HG03175 (cell line): ENCODE measurements around the gene CD44.

Experiments
- ATAC-seq: cut with Tn5 transposase; IDR thresholded peaks from one replicate; pipeline ENCODE4 v1.9.1; 2021; ENCODE audit warnings: mild to moderate bottlenecking, moderate library complexity; ENCODE audit not compliant: unreplicated experiment

CD44 gene

GRCh38 chr11:35155677-35156076, 16.7 kb downstream of the CD44 start:
- no peak for ATAC-seq

- no peak for ATAC-seq
Measured at GRCh38 chr11:35157814-35158700, 19.1 kb downstream of the CD44 start.

DNA sequence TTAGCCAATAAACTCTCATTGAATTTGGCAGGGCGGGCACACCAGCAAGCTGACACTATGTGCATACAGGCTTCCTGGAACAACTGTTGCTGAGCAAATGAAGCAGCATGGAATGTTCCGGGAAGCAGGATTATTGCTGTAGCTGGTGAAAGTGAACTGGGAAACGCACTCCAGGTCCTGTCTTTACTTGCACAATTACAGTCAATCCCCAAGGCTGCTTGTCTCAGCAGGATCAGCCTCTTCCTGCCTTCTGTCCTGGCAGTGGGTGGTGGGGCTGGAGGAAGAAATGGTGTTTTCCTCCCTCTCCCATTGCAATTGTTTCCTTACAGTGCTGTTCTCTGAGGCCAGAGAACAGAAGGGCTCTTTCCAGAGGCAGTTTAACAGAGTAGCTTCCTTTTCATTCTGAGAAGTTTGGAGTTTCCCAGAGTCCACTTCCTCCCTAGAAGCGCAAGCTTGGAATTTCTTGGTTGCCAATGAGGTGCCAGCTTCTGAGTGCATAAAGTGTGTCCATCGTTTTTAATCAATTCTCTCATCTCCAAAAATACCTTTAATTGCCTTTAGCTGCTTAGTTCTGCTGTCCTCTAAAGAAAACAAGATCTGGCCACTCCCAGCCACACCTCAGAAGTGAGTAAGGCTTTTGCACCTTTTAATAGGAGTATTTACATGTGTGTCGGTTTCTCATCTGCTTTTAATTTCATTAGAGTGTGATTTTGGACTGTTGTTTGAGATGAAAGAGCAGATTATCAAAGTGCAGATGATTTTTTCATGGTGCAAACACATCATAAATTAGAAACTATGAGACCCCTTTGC, 19.9 kb downstream of the CD44 start:
- ATAC-seq: no peak

GRCh38 chr11:35160246-35160824, 21.4 kb downstream of the CD44 start:
- no peak for ATAC-seq

GRCh38 chr11:35160902-35161597, 22.1 kb downstream of the CD44 start:
- ATAC-seq: no peak

DNA sequence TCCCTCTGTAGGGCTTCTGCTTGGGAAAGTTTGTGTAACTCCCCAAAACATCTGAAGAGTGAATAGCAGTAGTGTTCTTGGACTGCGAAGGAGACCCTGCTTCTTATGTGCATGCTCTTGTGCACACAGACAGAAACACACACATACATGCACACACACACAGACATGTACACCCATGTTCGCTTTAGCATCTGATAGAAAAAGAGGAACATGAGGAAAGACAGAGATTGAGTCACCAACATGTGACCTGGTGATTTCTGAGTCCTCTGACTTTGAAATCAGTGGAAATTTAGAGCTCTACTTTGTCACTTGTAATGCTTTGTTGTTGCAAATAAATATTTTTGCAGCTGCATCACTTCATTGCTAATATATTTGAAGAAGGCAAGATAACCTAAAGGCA, 23.8 kb downstream of the CD44 start:
- no peak for ATAC-seq

DNA sequence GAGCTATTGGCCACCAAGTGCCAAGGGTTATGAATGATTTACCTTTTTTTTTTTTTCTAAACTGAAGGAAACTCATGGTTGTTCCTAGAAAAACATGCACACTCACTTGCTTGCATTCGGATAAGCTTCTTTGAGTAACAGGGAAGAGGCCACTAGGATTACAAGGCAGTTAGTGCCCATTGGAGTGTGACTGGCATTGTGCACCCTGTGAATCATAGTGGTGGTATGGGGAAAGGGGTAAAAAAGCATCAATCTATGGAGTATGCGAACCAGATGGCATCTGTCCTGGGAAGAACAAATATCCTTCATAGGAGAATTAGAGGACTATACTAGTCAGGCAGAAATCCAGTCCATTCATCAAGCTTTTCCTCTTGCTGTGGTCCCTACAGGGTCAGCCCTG, 24.2 kb downstream of the CD44 start:
- ATAC-seq: no peak

GRCh38 chr11:35163702-35164496, 24.9 kb downstream of the CD44 start:
- ATAC-seq: peak; percentile 33

DNA sequence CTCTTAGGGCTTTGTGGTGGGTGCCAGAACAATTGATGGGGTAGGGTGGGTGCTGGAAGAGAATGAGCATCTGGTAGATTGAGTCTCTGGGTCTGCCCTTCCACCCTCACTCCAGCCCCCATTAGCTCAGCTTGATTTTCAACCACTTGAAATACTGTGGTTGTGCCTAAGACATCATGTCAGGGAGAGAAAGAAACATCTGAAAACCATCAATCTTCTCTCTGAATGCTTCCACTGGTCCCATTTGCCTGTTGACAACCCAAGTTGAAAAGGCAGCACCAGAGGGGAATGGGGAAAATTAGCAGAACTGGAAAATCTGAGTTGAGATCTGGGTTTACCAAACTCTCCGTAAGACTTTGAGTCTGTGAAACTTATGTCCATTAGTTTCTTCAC, 26.1 kb downstream of the CD44 start:
- ATAC-seq: no peak

DNA sequence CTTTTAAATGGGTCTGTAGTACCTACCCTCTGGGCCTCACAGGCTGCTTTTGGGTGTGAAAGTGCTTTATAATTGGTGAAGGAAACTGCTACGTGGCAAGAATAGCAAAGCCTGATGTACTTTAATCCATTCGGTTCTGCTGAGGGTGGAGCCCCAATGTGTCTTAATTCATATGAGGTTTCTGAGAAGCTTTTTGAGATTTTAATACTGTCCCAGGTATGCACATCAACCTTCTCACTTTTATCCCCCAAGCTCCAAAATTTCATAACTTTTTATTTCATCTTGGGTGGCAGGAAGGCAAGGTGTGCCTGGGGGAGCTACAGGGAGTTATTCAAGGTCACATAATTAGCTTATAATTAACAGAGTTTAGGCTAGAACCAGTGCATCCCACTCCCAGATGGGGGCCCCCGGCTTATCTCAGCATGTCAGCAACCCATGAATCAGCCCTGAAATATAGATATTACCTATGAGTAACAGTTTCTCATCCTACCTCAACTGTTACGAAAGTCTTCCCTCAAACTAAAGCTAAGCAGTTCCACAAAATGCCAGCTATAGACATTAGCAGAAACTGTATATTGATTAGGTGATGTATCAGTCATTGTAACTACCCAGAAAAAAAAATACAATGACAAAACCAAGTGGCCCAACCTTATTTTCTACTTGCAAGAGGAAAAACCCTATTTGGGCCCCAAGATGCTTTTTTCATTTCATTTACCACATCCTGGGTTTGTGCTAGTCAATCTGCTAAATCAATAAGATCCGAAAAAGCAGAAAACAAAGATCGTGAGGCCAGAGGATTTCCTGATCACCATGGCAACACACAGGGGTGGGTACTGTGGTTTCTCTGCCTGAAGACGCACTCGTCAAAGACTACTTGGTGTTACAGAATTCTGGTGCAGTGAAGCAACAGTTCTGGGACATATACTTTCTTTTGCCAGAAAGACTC, 26.7 kb downstream of the CD44 start:
- ATAC-seq: peak; percentile 89

- peak; percentile 16 for ATAC-seq
Measured at GRCh38 chr11:35166369-35167360, 27.7 kb downstream of the CD44 start.

- ATAC-seq: no peak
Measured at GRCh38 chr11:35167426-35167954, 28.5 kb downstream of the CD44 start.

- no peak for ATAC-seq
Measured at GRCh38 chr11:35168671-35169070, 29.7 kb downstream of the CD44 start.

GRCh38 chr11:35169112-35169511, 30.1 kb downstream of the CD44 start:
- no peak for ATAC-seq

GRCh38 chr11:35169754-35170153, 30.8 kb downstream of the CD44 start:
- ATAC-seq: no peak

DNA sequence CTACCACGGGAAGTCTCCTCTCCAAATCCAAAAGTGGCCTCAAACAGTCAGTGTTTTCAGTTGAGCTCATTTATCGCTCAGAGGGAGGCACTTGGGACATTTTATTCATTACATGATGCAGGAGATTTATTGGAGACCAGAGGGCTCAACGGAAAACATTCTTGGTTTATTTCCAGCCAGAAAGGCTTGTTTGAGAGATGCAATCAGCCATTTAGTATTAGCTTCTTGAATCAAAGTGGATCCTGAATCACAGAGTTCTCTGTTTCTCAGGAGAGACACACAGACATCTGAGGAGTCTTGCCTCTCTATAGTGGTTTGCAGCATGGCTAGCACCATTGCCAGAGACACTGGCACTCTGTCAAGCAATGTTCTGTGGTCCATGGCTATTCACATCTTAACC, 31.5 kb downstream of the CD44 start:
- ATAC-seq: no peak

- no peak for ATAC-seq
Measured at GRCh38 chr11:35171226-35171625, 32.3 kb downstream of the CD44 start.
